NCI-H345 treated with DMSO at 0.1 percent for 48 hours (cell line): Measurements from ENCODE around the gene ARL14EPL.
"Not testable (repeated sequence)": the region's sequence is repeated elsewhere in the genome, so short reads cannot be mapped to it uniquely, and the experiment has no call there.

ENCODE experiments used
- DNase-seq: peaks from one replicate; lab custom pipeline; 2025; ENCODE audit not compliant: unreplicated experiment; lab: John Stamatoyannopoulos, UW

ARL14EPL gene

GRCh38 chr5:116046261-116046660, 14.0 kb downstream of the ARL14EPL start:
- no peak for DNase-seq

GRCh38 chr5:116046823-116047222, 14.6 kb downstream of the ARL14EPL start:
- no peak for DNase-seq

- DNase-seq, result no peak
Measured at GRCh38 chr5:116058346-116058936, 26.2 kb downstream of the ARL14EPL start.

- no peak for DNase-seq
Measured at GRCh38 chr5:116062352-116062751, 30.1 kb downstream of the ARL14EPL start.

GRCh38 chr5:116063950-116064349, 31.7 kb downstream of the ARL14EPL start:
- DNase-seq, result no peak

- no peak for DNase-seq
Measured at GRCh38 chr5:116068028-116068632, 35.9 kb downstream of the ARL14EPL start.

GRCh38 chr5:116071211-116071610, 38.9 kb downstream of the ARL14EPL start:
- no peak for DNase-seq

- no peak for DNase-seq
Measured at GRCh38 chr5:116075191-116075831, 43.0 kb downstream of the ARL14EPL start.

GRCh38 chr5:116076496-116076895, 44.2 kb downstream of the ARL14EPL start:
- no peak for DNase-seq

- DNase-seq, result no peak
Measured at GRCh38 chr5:116078199-116078598, 45.9 kb downstream of the ARL14EPL start.

GRCh38 chr5:116084287-116084691, 52.0 kb downstream of the ARL14EPL start:
- DNase-seq, result no peak

- DNase-seq, result peak; percentile 25
Measured at GRCh38 chr5:116084871-116085715, 52.8 kb downstream of the ARL14EPL start, which contains the start of gene COMMD10. TSS of gene COMMD10 (plus strand) at chr5:116085025.

GRCh38 chr5:116086309-116086708, 54.0 kb downstream of the ARL14EPL start:
- DNase-seq, result not testable (repeated sequence)

GRCh38 chr5:116088062-116088461, 55.8 kb downstream of the ARL14EPL start:
- DNase-seq, result no peak

- no peak for DNase-seq
Measured at GRCh38 chr5:116090302-116090701, 58.0 kb downstream of the ARL14EPL start.

- no peak for DNase-seq
Measured at GRCh38 chr5:116091416-116091815, 59.1 kb downstream of the ARL14EPL start.

- DNase-seq, result no peak
Measured at GRCh38 chr5:116097301-116097700, 65.0 kb downstream of the ARL14EPL start.

- DNase-seq, result no peak
Measured at GRCh38 chr5:116098998-116099397, 66.7 kb downstream of the ARL14EPL start.

- DNase-seq, result not testable (repeated sequence)
Measured at GRCh38 chr5:116104941-116105340, 72.7 kb downstream of the ARL14EPL start.
